HEK293 (cell line): Measurements from ENCODE around the gene ARFRP1.
"Not testable (repeated sequence)": the region's sequence is repeated elsewhere in the genome, so short reads cannot be mapped to it uniquely, and the experiment has no call there.

Experiments used
- CTCF ChIA-PET: fragments of 350-600 bp; formaldehyde crosslinking; extraction: SDS; loops from one replicate; lab custom pipeline; 2021; ENCODE audit warnings: antibody characterized with exemption; lab: Yijun Ruan, JAX
- POLR2A ChIA-PET: fragments of 300-600 bp; formaldehyde crosslinking; extraction: SDS; loops from one replicate; lab custom pipeline; 2020; ENCODE audit warnings: antibody characterized with exemption, inconsistent platforms; lab: Yijun Ruan, JAX
- H3K27ac ChIP-seq: fragments of 200-500 bp; sonication (Bioruptor generic); 2 replicates; pipeline ENCODE4 v1.5.1; 2014; ENCODE audit warnings: low read depth, low read length, control low read depth, inconsistent platforms; ENCODE audit errors: extremely low read depth
- H3K36me3 ChIP-seq, 2 experiments: fragments of 200-500 bp in 1 of 2; sonication (Bioruptor generic) in 1 of 2; 1 replicate in 1 of 2; 2 replicates in 1 of 2; pipeline ENCODE4 v1.5.1; 2014 to 2017; ENCODE audit warnings: inconsistent platforms in 2 of 2, low read length in 2 of 2; ENCODE audit not compliant: control insufficient read depth in 2 of 2, insufficient read depth in 1 of 2
- H3K4me1 ChIP-seq: fragments of 200-500 bp; sonication (Bioruptor generic); 2 replicates; pipeline ENCODE4 v1.5.1; 2014; ENCODE audit warnings: mild to moderate bottlenecking, low read length, inconsistent platforms; ENCODE audit not compliant: control insufficient read depth, insufficient read depth
- H3K4me3 ChIP-seq: 2 replicates; pipeline ENCODE4 v1.5.1; 2011; ENCODE audit warnings: low read depth, mild to moderate bottlenecking, control low read depth, low read length, moderate library complexity
- H3K9me3 ChIP-seq: fragments of 200-500 bp; sonication (Bioruptor generic); 2 replicates; pipeline ENCODE4 v1.5.1; 2014; ENCODE audit warnings: low read depth, low read length, inconsistent platforms; ENCODE audit not compliant: control insufficient read depth, insufficient read depth
- AEBP2 ChIP-seq: fragments of 450-650 bp; formaldehyde crosslinking; IDR thresholded peaks from 2 replicates; pipeline ENCODE4 v1.5.1; 2016; ENCODE audit warnings: missing biosample characterization, missing genetic modification characterization, borderline replicate concordance
- GFI1B ChIP-seq: fragments of 450-650 bp; formaldehyde crosslinking; IDR thresholded peaks from 2 replicates; pipeline ENCODE4 v1.5.1; 2016; ENCODE audit warnings: missing biosample characterization, missing genetic modification characterization
- GLI2 ChIP-seq: fragments of 450-650 bp; formaldehyde crosslinking; IDR thresholded peaks from 2 replicates; pipeline ENCODE4; 2017; ENCODE audit warnings: missing biosample characterization, missing genetic modification characterization, low read depth, borderline replicate concordance
- RBAK ChIP-seq: fragments of 450-650 bp; formaldehyde crosslinking; IDR thresholded peaks from 2 replicates; pipeline ENCODE4 v1.5.1; 2016; ENCODE audit warnings: missing biosample characterization, missing genetic modification characterization
- ZBTB21 ChIP-seq: fragments of 450-650 bp; formaldehyde crosslinking; IDR thresholded peaks from 2 replicates; pipeline ENCODE4 v1.5.1; 2017; ENCODE audit warnings: missing biosample characterization, missing genetic modification characterization
- ZFP37 ChIP-seq: fragments of 450-650 bp; formaldehyde crosslinking; IDR thresholded peaks from 2 replicates; pipeline ENCODE4 v1.5.1; 2016; ENCODE audit warnings: missing biosample characterization, missing genetic modification characterization
- ZNF155 ChIP-seq: fragments of 450-650 bp; formaldehyde crosslinking; IDR thresholded peaks from 2 replicates; pipeline ENCODE4 v1.5.1; 2016; ENCODE audit warnings: missing biosample characterization, missing genetic modification characterization
- ZNF292 ChIP-seq: fragments of 450-650 bp; formaldehyde crosslinking; IDR thresholded peaks from 2 replicates; pipeline ENCODE4 v1.5.1; 2016; ENCODE audit warnings: low read depth, missing biosample characterization, missing genetic modification characterization, borderline replicate concordance
- ZNF404 ChIP-seq: fragments of 450-650 bp; formaldehyde crosslinking; IDR thresholded peaks from 2 replicates; pipeline ENCODE4 v1.5.1; 2017; ENCODE audit warnings: missing biosample characterization, missing genetic modification characterization
- ZNF544 ChIP-seq: fragments of 450-650 bp; formaldehyde crosslinking; IDR thresholded peaks from 2 replicates; pipeline ENCODE4 v1.5.0; 2017; ENCODE audit warnings: missing biosample characterization, missing genetic modification characterization
- ZNF580 ChIP-seq: fragments of 450-650 bp; formaldehyde crosslinking; IDR thresholded peaks from 2 replicates; pipeline ENCODE4 v1.5.1; 2016; ENCODE audit warnings: missing biosample characterization, missing genetic modification characterization
- ZNF639 ChIP-seq: fragments of 450-650 bp; formaldehyde crosslinking; IDR thresholded peaks from 2 replicates; pipeline ENCODE4 v1.5.1; 2016; ENCODE audit warnings: missing biosample characterization, missing genetic modification characterization
- ZNF747 ChIP-seq: fragments of 450-650 bp; formaldehyde crosslinking; IDR thresholded peaks from 2 replicates; pipeline ENCODE4 v1.5.1; 2016; ENCODE audit warnings: missing biosample characterization, missing genetic modification characterization
- ZNF777 ChIP-seq: fragments of 450-650 bp; formaldehyde crosslinking; IDR thresholded peaks from 2 replicates; pipeline ENCODE4 v1.5.1; 2017; ENCODE audit warnings: missing biosample characterization, missing genetic modification characterization, borderline replicate concordance
- ZNF830 ChIP-seq: fragments of 450-650 bp; IDR thresholded peaks from 2 replicates; pipeline ENCODE4 v1.5.0; 2018; ENCODE audit warnings: missing biosample characterization, missing genetic modification characterization, low read depth, mild to moderate bottlenecking, moderate library complexity
- TF ChIP-seq, protein P1 (sequence below): fragments of 450-650 bp; formaldehyde crosslinking; IDR thresholded peaks from 2 replicates; pipeline ENCODE4 v1.5.1; 2016; ENCODE audit warnings: missing biosample characterization, missing genetic modification characterization
- TF ChIP-seq, protein P2 (sequence below): fragments of 450-650 bp; formaldehyde crosslinking; conservative IDR thresholded peaks from 2 replicates; pipeline ENCODE4 v1.5.1; 2016; ENCODE audit warnings: low read depth, missing biosample characterization, missing genetic modification characterization

The ARFRP1 gene

DNA sequence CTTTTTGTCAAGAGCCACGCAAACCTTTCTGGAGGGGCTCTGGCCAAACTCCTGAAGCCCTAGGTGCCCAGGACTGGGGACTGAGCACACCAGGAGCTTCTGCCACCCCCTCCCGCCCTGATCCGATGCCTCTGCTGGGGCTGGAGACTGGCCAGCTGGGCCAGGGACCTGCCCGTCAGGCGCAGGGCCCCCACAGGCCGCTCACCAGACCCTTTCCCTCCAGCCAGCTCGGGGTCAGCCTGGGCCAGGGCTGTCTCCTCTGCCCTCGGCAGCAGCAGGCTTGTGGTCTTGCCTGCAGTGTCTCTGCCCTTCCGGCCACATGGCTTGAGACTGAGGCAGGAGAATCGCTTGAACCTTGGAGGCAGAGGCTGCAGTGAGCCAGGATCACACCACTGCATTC, 35.1 kb downstream of the ARFRP1 start:
- Histone ChIP-seq H3K9me3 (no peaks in the 10 kb centered on the region), H3K27ac (no peak overlapping the region), H3K4me3 (no peak overlapping the region), H3K4me1 (no peaks in the 10 kb centered on the region), H3K36me3 (peaks cover 12 to 66% of the 10 kb centered on the region in 2 experiments; a peak in 2 of 3 replicates)
- TF ChIP-seq ZNF830 (tag by site-specific recombination) (no peak), ZNF155 (tag by site-specific recombination) (no peak), ZNF544 (no peak), RBAK (tag by site-specific recombination) (no peak), GFI1B (no peak), ZNF580 (tag by site-specific recombination) (no peak), GLI2 (tag by site-specific recombination) (no peak), ZNF747 (tag by site-specific recombination) (no peak), ZNF777 (tag by site-specific recombination) (no peak), ZNF404 (tag by site-specific recombination) (no peak), AEBP2 (tag by site-specific recombination) (no peak), ZNF292 (tag by site-specific recombination) (no peak), ZNF639 (no peak), ZBTB21 (tag by site-specific recombination) (no peak), ZFP37 (tag by site-specific recombination) (no peak)
- TF ChIP-seq, protein P1, sequence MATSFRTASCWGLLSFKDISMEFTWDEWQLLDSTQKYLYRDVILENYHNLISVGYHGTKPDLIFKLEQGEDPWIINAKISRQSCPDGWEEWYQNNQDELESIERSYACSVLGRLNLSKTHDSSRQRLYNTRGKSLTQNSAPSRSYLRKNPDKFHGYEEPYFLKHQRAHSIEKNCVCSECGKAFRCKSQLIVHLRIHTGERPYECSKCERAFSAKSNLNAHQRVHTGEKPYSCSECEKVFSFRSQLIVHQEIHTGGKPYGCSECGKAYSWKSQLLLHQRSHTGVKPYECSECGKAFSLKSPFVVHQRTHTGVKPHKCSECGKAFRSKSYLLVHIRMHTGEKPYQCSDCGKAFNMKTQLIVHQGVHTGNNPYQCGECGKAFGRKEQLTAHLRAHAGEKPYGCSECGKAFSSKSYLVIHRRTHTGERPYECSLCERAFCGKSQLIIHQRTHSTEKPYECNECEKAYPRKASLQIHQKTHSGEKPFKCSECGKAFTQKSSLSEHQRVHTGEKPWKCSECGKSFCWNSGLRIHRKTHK (tag by site-specific recombination), result no peak
- TF ChIP-seq, protein P2, sequence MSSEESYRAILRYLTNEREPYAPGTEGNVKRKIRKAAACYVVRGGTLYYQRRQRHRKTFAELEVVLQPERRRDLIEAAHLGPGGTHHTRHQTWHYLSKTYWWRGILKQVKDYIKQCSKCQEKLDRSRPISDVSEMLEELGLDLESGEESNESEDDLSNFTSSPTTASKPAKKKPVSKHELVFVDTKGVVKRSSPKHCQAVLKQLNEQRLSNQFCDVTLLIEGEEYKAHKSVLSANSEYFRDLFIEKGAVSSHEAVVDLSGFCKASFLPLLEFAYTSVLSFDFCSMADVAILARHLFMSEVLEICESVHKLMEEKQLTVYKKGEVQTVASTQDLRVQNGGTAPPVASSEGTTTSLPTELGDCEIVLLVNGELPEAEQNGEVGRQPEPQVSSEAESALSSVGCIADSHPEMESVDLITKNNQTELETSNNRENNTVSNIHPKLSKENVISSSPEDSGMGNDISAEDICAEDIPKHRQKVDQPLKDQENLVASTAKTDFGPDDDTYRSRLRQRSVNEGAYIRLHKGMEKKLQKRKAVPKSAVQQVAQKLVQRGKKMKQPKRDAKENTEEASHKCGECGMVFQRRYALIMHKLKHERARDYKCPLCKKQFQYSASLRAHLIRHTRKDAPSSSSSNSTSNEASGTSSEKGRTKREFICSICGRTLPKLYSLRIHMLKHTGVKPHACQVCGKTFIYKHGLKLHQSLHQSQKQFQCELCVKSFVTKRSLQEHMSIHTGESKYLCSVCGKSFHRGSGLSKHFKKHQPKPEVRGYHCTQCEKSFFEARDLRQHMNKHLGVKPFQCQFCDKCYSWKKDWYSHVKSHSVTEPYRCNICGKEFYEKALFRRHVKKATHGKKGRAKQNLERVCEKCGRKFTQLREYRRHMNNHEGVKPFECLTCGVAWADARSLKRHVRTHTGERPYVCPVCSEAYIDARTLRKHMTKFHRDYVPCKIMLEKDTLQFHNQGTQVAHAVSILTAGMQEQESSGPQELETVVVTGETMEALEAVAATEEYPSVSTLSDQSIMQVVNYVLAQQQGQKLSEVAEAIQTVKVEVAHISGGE (tag by site-specific recombination), result no peak
- CTCF ChIA-PET, result no interaction called here
- POLR2A ChIA-PET, result interaction anchor here (0.5 kb wide), 1 partner anchor 149 kb away, joined by 3 read pairs; no protein-coding TSS in a partner anchor

DNA sequence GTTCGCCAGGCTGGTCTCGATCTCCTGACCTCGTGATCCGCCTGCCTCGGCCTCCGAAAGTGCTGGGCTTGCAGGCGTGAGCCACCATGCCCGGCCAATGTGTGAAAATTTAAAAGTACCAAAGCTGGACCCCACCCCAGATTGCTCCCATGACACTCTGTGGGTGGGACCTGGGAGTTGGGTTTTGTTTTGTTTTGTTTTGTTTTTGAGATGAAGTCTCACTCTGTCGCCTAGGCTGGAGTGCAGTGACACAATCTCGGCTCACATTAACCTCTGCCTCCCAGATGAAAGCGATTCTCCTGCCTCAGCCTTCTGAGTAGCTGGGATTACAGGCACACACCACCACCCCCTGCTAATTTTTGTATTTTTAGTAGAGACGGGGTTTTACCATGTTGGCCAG, 36.1 kb downstream of the ARFRP1 start:
- H3K27ac ChIP-seq, POLR2A ChIA-PET, H3K4me1 ChIP-seq, H3K9me3 ChIP-seq, CTCF ChIA-PET, H3K4me3 ChIP-seq: not testable (repeated sequence)
- peaks cover 12 to 68% of the 10 kb centered on the region in 2 experiments; a peak in 2 of 3 replicates for H3K36me3 ChIP-seq
